Mesothelial cell of epicardium (in vitro differentiated cells): ENCODE results near the gene CFAP46. TPM values are rescaled to one million over a fixed set of nuclear protein-coding genes. Genes with fewer than 3 reads are reported as not detected.

ENCODE experiments used
- DNase-seq, 2 experiments: peaks; one replicate each; pipeline ENCODE4 v3.0.0; 2021; ENCODE audit warnings: low spot score in 2 of 2; ENCODE audit not compliant: unreplicated experiment in 2 of 2
- H3K27ac Mint-ChIP-seq: 2 replicates; pipeline ENCODE4 v1.8.0; 2021; ENCODE audit warnings: mixed read lengths
- H3K27me3 Mint-ChIP-seq: 2 replicates; pipeline ENCODE4 v1.8.0; 2021; ENCODE audit warnings: low read depth, mixed read lengths
- H3K36me3 Mint-ChIP-seq: 2 replicates; pipeline ENCODE4 v1.8.0; 2021; ENCODE audit warnings: mixed read lengths
- H3K4me1 Mint-ChIP-seq: 2 replicates; pipeline ENCODE4 v1.8.0; 2021; ENCODE audit warnings: mixed read lengths
- H3K4me3 Mint-ChIP-seq: 2 replicates; pipeline ENCODE4 v1.8.0; 2021; ENCODE audit warnings: mild to moderate bottlenecking, moderate library complexity, mixed read lengths
- H3K9me3 Mint-ChIP-seq: 2 replicates; pipeline ENCODE4 v1.8.0; 2021; ENCODE audit warnings: mixed read lengths
- CTCF ChIP-seq: fragments of 200-600 bp; sonication (generic); IDR thresholded peaks from one replicate; pipeline ENCODE4 v1.5.0; 2021; ENCODE audit warnings: antibody characterized with exemption; ENCODE audit not compliant: unreplicated experiment
- total RNA-seq: library from RNA; stranded (reverse); gene quantifications from 3 replicates; pipeline ENCODE4 v1.2.1, GENCODE V29; 2021

The CFAP46 gene
- total RNA-seq, 1 donor from 2014 or later, result 3.1 TPM

GRCh38 chr10:132834311-132834761 is 108.0 kb downstream of the CFAP46 start:
- Mint-ChIP-seq H3K36me3 (no peaks in the 10 kb centered on the region), H3K27ac (no peak overlapping the region), H3K9me3 (no peaks in the 10 kb centered on the region), H3K4me3 (no peak overlapping the region), H3K27me3 (peaks cover 54% of the 10 kb centered on the region), H3K4me1 (no peaks in the 10 kb centered on the region)
- no peak for DNase-seq
- TF ChIP-seq CTCF, result no peak

- DNase-seq, result no peak
- H3K9me3 Mint-ChIP-seq, result no peaks in the 10 kb centered on the region
- no peak overlapping the region for H3K4me3 Mint-ChIP-seq
- no peak overlapping the region for H3K27ac Mint-ChIP-seq
- TF ChIP-seq CTCF, result no peak
- peaks cover 52% of the 10 kb centered on the region for H3K27me3 Mint-ChIP-seq
- H3K4me1 Mint-ChIP-seq, result no peaks in the 10 kb centered on the region
- H3K36me3 Mint-ChIP-seq, result no peaks in the 10 kb centered on the region
These were observed 108.8 kb downstream of the CFAP46 start for GRCh38 chr10:132833421-132834111.

GRCh38 chr10:132832186-132832969 is 110.0 kb downstream of the CFAP46 start:
- Mint-ChIP-seq H3K9me3 (peaks cover 5% of the 10 kb centered on the region), H3K27me3 (peaks cover 58% of the 10 kb centered on the region), H3K4me1 (no peaks in the 10 kb centered on the region), H3K36me3 (no peaks in the 10 kb centered on the region), H3K4me3 (no peak overlapping the region), H3K27ac (no peak overlapping the region)
- no peak for TF ChIP-seq CTCF
- DNase-seq, result no peak

GRCh38 chr10:132829403-132829802 is 113.0 kb downstream of the CFAP46 start:
- no peaks in the 10 kb centered on the region for H3K4me1 Mint-ChIP-seq
- no peak for DNase-seq
- no peak overlapping the region for H3K4me3 Mint-ChIP-seq
- H3K27ac Mint-ChIP-seq, result no peak overlapping the region
- peaks cover 3% of the 10 kb centered on the region for H3K36me3 Mint-ChIP-seq
- H3K9me3 Mint-ChIP-seq, result peaks cover 5% of the 10 kb centered on the region
- peaks cover 51% of the 10 kb centered on the region for H3K27me3 Mint-ChIP-seq
- TF ChIP-seq CTCF, result no peak

- peak in 1 of 2 experiments; percentile 22 for DNase-seq
- Mint-ChIP-seq H3K36me3 (peaks cover 3% of the 10 kb centered on the region), H3K27me3 (peaks cover 49% of the 10 kb centered on the region), H3K4me1 (no peaks in the 10 kb centered on the region), H3K27ac (no peak overlapping the region), H3K9me3 (peaks cover 5% of the 10 kb centered on the region), H3K4me3 (no peak overlapping the region)
- no peak for TF ChIP-seq CTCF
These were observed 113.7 kb downstream of the CFAP46 start for GRCh38 chr10:132828681-132829080.
